ENCODE results near the gene HDAC3. TPM values are rescaled to one million over a fixed set of nuclear protein-coding genes. Genes with fewer than 3 reads are reported as not detected.
A peak's percentile ranks its signal among the peaks of the same experiment; 100 is the strongest.

The HDAC3 gene
- total and polyA plus RNA-seq, 9 donors: 39.8 to 62.2 (median 55.4) TPM

DNA sequence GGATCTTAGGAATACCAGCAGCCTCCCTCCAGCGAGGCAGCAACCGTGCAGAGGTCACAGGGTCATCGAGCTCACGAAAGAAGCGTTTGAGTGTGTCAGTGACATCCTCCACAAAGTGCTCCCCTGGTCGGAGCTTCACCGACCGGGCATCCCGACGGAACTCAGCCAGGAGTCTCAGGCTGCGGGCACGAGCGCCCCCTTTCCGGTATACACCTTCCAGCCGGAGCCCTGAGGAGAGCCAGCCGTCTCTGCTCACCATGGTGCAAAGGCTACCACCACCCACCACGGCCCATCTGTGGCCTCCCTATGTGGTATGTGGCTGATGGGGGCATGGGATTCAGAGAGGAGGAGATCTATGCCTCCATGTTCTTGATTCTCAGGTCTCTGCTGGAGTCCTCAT, 25.4 kb upstream of the HDAC3 start:
- DNase-seq: no peak
- Histone ChIP-seq H3K27me3 (ENCODE audit: control insufficient read depth, insufficient read depth, low read length) (no peaks in the 10 kb centered on the region), H3K4me3 (ENCODE audit: low read length) (no peak overlapping the region), H3K9me3 (replicated peaks; ENCODE audit: control insufficient read depth, low read depth, low read length) (no peaks in the 10 kb centered on the region), H3K27ac (ENCODE audit: low read length) (no peak overlapping the region), H3K36me3 (ENCODE audit: control insufficient read depth, insufficient read depth, low read length) (peaks cover 32% of the 10 kb centered on the region), H3K4me1 (ENCODE audit: control insufficient read depth, insufficient read depth, low read length) (no peaks in the 10 kb centered on the region)
- 84% methylated on average over 10 of the region's 17 CpGs for WGBS (ENCODE audit: insufficient coverage)

DNA sequence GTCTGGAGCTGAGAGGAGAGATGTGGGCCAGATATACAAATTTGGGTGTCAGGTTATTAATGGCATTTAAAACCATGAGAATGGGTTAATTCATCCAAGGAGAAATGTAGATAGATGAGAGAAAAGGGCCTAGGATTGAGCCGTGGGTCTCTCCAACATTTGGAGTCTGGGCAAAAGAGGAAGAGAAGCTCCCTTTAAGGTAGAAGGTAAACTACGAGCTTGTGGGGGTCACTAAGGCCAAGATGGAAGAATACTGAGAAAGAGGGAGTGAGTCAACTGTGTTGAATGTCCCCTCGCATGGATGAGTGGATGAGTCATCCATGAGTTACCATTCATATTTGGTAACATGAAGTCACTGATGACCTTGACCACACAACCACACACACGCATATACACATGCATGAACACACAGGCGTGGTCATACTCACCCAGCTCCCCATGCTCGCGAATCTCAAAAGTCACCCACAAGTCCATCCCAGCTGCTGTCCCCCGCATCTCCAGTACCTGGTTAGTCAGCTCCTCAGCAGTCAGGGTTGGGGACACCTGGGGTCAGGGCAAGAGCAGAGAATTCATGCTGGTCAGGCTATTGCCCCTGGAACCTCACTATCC, 21.4 kb upstream of the HDAC3 start:
- no peak overlapping the region for H3K27ac ChIP-seq (ENCODE audit: low read length)
- H3K4me1 ChIP-seq (ENCODE audit: control insufficient read depth, insufficient read depth, low read length): no peaks in the 10 kb centered on the region
- H3K36me3 ChIP-seq (ENCODE audit: control insufficient read depth, insufficient read depth, low read length): peaks cover 28% of the 10 kb centered on the region
- no peak for DNase-seq
- H3K9me3 ChIP-seq (replicated peaks; ENCODE audit: control insufficient read depth, low read depth, low read length): no peaks in the 10 kb centered on the region
- H3K4me3 ChIP-seq (ENCODE audit: low read length): no peak overlapping the region
- WGBS (ENCODE audit: insufficient coverage): 78% methylated on average over 6 of the region's 8 CpGs
- H3K27me3 ChIP-seq (ENCODE audit: control insufficient read depth, insufficient read depth, low read length): no peaks in the 10 kb centered on the region

DNA sequence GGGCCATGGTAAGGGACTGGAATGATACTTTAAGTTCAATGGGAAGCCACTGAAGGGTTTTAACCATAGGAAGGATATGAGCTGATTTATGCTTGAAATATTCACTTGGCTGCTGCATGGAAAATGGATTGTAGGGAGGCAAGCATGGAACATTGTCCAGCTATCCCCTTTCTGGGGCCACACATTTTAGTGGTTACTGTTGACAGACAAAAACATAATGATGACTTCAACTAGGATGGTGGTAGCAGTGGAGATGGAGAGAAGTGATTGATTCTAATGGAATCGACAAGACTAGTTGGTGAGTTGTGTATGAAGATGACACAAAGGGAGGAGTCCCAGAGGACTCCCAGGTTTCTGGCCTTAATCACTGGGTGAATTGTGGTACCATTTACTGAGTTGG, 20.8 kb upstream of the HDAC3 start:
- Histone ChIP-seq H3K4me1 (ENCODE audit: control insufficient read depth, insufficient read depth, low read length) (no peaks in the 10 kb centered on the region), H3K9me3 (replicated peaks; ENCODE audit: control insufficient read depth, low read depth, low read length) (no peaks in the 10 kb centered on the region), H3K36me3 (ENCODE audit: control insufficient read depth, insufficient read depth, low read length) (peaks cover 27% of the 10 kb centered on the region), H3K27ac (ENCODE audit: low read length) (no peak overlapping the region), H3K27me3 (ENCODE audit: control insufficient read depth, insufficient read depth, low read length) (no peaks in the 10 kb centered on the region), H3K4me3 (ENCODE audit: low read length) (no peak overlapping the region)
- no peak for DNase-seq
- WGBS (ENCODE audit: insufficient coverage): 100% methylated on average over 1 of the region's 1 CpG

DNA sequence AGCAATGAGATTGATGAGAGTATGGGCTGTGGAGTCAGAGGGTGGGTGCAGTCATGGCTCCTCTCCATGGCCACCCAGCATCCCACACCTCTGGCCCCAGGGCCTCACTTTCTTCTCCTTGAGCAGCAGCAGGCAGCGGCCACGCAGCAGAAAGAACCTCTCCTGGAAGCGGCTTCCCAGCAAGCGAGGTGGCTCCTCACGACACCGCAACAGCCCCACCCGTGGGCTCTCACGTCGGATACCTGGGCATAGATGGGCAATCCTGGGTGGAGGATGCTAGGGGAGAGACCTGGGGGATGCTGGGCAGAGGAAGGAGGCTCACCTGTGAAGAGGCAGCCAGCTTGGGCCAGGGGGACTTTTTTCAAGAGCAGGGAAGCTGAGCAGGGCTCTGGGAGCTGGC, 19.7 kb upstream of the HDAC3 start:
- 89% methylated on average over 8 of the region's 9 CpGs for WGBS (ENCODE audit: insufficient coverage)
- no peaks in the 10 kb centered on the region for H3K9me3 ChIP-seq (replicated peaks; ENCODE audit: control insufficient read depth, low read depth, low read length)
- no peak for DNase-seq
- peaks cover 24% of the 10 kb centered on the region for H3K36me3 ChIP-seq (ENCODE audit: control insufficient read depth, insufficient read depth, low read length)
- no peak overlapping the region for H3K4me3 ChIP-seq (ENCODE audit: low read length)
- H3K27me3 ChIP-seq (ENCODE audit: control insufficient read depth, insufficient read depth, low read length): peaks cover 2% of the 10 kb centered on the region
- H3K4me1 ChIP-seq (ENCODE audit: control insufficient read depth, insufficient read depth, low read length): peaks cover 4% of the 10 kb centered on the region
- H3K27ac ChIP-seq (ENCODE audit: low read length): no peak overlapping the region

DNA sequence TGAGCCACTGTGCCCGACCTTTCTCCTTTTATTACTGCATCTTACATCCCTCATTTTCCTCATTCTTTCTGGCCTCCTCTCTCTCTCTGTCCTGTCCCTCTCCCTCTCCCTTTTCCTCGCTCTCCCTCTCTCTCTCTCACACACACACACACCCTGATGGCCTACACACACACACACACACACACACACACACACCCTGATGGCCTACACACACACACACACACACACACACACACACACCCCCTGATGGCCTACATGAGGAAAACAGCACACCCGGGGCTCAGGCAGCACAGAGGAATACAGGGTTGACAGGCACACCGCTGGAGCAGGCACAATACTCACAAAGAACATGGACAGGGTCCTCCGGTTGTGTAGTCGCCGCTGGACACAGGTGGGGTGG, 18.4 kb upstream of the HDAC3 start:
- Histone ChIP-seq H3K9me3 (replicated peaks; ENCODE audit: control insufficient read depth, low read depth, low read length) (no peaks in the 10 kb centered on the region), H3K4me3 (ENCODE audit: low read length) (no peak overlapping the region), H3K4me1 (ENCODE audit: control insufficient read depth, insufficient read depth, low read length) (peaks cover 10% of the 10 kb centered on the region), H3K27ac (ENCODE audit: low read length) (no peak overlapping the region), H3K27me3 (ENCODE audit: control insufficient read depth, insufficient read depth, low read length) (peaks cover 4% of the 10 kb centered on the region), H3K36me3 (ENCODE audit: control insufficient read depth, insufficient read depth, low read length) (peaks cover 20% of the 10 kb centered on the region)
- whole genome bisulfite sequencing (ENCODE audit: insufficient coverage): 91% methylated on average over 6 of the region's 7 CpGs
- no peak for DNase-seq

DNA sequence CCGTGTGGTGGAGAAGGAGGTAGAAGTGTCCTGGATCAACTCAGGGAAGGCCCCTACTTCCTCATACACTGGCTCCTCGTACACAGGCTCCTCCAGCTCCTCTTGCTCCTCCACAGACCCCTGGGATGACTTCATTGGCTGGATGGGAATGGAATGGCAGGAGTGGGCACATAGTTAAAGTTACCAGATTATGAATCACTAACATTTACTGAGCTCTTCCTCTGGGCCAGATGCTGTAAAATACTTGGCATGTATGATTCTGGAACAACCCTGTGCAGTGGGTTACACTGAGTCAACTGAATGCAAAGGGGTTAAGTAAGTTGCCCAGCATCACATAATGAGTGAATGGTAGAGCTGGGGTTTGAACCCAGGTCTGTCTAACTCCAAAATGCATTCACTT, 17.6 kb upstream of the HDAC3 start:
- no peak overlapping the region for H3K4me3 ChIP-seq (ENCODE audit: low read length)
- peaks cover 18% of the 10 kb centered on the region for H3K36me3 ChIP-seq (ENCODE audit: control insufficient read depth, insufficient read depth, low read length)
- no peak overlapping the region for H3K27ac ChIP-seq (ENCODE audit: low read length)
- no peaks in the 10 kb centered on the region for H3K9me3 ChIP-seq (replicated peaks; ENCODE audit: control insufficient read depth, low read depth, low read length)
- WGBS (ENCODE audit: insufficient coverage): no CpG with 5 or more reads among the region's 2 CpGs
- no peak for DNase-seq
- H3K27me3 ChIP-seq (ENCODE audit: control insufficient read depth, insufficient read depth, low read length): peaks cover 4% of the 10 kb centered on the region
- peaks cover 10% of the 10 kb centered on the region for H3K4me1 ChIP-seq (ENCODE audit: control insufficient read depth, insufficient read depth, low read length)

DNA sequence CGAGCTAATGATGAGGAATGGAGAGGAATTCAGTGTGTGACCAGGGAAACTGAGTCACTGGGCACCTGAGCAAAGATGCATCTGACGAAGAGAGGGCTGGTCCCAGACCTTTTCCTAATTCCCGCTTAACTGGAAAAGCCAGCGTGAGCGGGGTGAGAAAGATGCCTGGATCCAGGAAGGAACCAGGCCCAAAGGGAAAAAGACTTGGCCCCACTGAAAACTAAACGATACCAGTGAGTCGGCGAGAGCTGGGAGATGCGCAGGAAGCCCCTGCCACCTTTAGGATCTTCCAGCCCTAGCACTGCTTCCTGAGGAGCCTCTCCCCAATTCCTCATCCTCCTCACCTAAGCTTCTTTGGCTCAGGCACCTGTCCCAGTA, 15.1 kb upstream of the HDAC3 start:
- DNase-seq: no peak
- H3K36me3 ChIP-seq (ENCODE audit: control insufficient read depth, insufficient read depth, low read length): peaks cover 20% of the 10 kb centered on the region
- H3K4me1 ChIP-seq (ENCODE audit: control insufficient read depth, insufficient read depth, low read length): peaks cover 10% of the 10 kb centered on the region
- H3K9me3 ChIP-seq (replicated peaks; ENCODE audit: control insufficient read depth, low read depth, low read length): no peaks in the 10 kb centered on the region
- peaks cover 4% of the 10 kb centered on the region for H3K27me3 ChIP-seq (ENCODE audit: control insufficient read depth, insufficient read depth, low read length)
- no peak overlapping the region for H3K27ac ChIP-seq (ENCODE audit: low read length)
- peak overlapping the region; percentile 64 for H3K4me3 ChIP-seq (ENCODE audit: low read length)
- WGBS (ENCODE audit: insufficient coverage): 50% methylated on average over 4 of the region's 9 CpGs

DNA sequence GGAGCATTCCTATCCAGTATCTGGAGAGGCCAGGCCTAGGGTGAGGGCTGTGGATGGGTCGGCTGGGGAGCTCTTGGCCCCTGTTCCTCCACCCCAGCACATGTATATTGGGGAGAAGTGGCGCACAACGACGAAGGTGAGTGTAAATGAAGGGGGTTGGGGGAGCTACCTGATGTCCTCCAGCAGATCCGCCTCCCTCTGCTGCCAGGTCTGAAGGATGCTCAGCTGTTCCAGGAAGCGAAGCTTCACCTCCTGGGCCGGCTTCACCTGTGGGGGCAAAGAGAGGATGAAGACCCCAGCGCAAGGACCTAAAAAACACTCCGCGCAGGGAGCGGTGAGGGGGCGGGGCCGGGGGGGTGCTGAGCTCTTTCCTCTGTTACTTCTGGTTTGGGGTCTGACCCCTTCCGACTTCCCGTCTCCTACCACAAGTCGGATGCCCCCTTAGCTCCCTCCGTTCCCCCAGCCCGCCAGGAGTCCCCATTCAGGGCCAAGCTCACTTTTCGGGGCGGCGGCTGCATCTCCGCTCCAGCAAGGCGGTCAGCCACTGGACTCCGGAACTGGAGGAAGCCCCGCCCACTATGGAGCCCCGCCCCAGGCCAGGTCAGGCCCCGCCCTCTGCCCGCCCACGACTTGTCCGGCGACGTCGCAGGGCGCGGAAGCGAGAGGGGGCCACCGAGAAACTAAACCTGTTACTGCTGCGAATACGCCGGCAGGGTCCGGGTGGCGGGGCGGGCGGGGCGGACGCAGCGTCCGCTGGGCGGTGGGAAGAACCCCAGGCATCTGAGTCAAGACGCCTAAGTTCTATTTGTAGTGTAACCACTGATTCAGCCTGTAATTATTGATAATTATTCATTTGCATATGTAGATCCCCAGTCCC, 14.4 kb upstream of the HDAC3 start, which contains the start of gene FCHSD1:
Gene FCHSD1 (minus strand): TSS at position 568 of the 877 bp plus-strand sequence. CDS start 50 bp downstream, at position 518.
- peak; percentile 85 for DNase-seq
- H3K27me3 ChIP-seq (ENCODE audit: control insufficient read depth, insufficient read depth, low read length): peaks cover 4% of the 10 kb centered on the region
- H3K9me3 ChIP-seq (replicated peaks; ENCODE audit: control insufficient read depth, low read depth, low read length): no peaks in the 10 kb centered on the region
- H3K4me1 ChIP-seq (ENCODE audit: control insufficient read depth, insufficient read depth, low read length): peaks cover 10% of the 10 kb centered on the region
- H3K4me3 ChIP-seq (ENCODE audit: low read length): peak within 1 kb of the TSS; percentile 64
- peaks cover 22% of the 10 kb centered on the region for H3K36me3 ChIP-seq (ENCODE audit: control insufficient read depth, insufficient read depth, low read length)
- H3K27ac ChIP-seq (ENCODE audit: low read length): no peak within 1 kb of the TSS
- under 1% methylated on average over 35 of the region's 50 CpGs for WGBS (ENCODE audit: insufficient coverage)

DNA sequence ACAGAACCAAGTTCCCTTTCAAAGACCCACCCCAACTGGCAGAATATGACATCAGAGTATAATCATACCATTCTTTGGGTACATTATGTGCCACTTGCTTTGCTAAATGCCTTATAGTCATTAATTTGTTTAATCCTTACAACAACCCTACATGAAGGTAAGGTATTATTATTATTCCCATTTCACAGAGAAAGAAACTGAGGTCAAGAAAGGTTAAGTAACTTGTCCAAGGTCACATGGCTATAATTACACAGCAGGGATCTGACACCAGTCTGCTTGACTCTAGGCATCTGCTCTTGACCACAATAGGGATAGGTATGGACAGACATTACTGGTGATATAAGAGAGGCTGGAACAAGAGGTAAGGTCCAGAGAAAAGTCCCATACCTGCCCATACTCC, 13.3 kb upstream of the HDAC3 start:
- DNase-seq: no peak
- Histone ChIP-seq H3K4me1 (ENCODE audit: control insufficient read depth, insufficient read depth, low read length) (peaks cover 10% of the 10 kb centered on the region), H3K27ac (ENCODE audit: low read length) (no peak overlapping the region), H3K9me3 (replicated peaks; ENCODE audit: control insufficient read depth, low read depth, low read length) (no peaks in the 10 kb centered on the region), H3K36me3 (ENCODE audit: control insufficient read depth, insufficient read depth, low read length) (peaks cover 15% of the 10 kb centered on the region), H3K4me3 (ENCODE audit: low read length) (no peak overlapping the region), H3K27me3 (ENCODE audit: control insufficient read depth, insufficient read depth, low read length) (peaks cover 4% of the 10 kb centered on the region)

DNA sequence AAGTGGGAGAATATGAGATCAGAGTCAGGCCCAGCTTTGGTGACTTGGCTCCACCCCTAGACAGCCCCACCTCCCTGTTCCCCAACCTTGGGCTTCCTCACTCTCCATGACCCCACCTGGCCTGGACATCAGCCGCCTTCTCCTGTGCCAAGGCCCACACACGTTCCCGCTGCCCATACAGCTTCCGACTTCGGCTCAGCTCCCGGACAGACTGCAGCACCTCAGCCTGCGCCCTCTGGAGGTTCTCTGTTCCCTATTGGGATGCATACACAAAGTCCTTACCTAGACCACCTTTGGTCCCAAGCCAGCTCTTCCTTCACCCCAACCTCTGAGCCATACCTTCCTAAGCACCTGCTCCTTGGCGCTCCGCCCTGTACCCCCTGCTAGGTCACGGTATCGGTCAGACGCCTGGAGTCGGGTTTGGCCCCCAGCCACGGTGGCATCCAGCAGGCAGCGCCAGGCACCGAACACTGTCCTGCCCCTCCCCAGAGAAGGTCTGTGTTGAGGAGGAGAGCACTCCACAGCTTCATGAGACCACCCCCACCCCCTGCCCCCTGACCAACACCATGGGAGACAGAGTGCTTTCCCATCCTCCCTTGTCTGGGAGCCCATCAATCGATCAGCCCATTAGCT, 12.5 kb upstream of the HDAC3 start:
- Histone ChIP-seq H3K9me3 (replicated peaks; ENCODE audit: control insufficient read depth, low read depth, low read length) (no peaks in the 10 kb centered on the region), H3K27me3 (ENCODE audit: control insufficient read depth, insufficient read depth, low read length) (peaks cover 4% of the 10 kb centered on the region), H3K4me3 (ENCODE audit: low read length) (no peak overlapping the region), H3K36me3 (ENCODE audit: control insufficient read depth, insufficient read depth, low read length) (peaks cover 20% of the 10 kb centered on the region), H3K27ac (ENCODE audit: low read length) (no peak overlapping the region), H3K4me1 (ENCODE audit: control insufficient read depth, insufficient read depth, low read length) (peaks cover 10% of the 10 kb centered on the region)
- whole genome bisulfite sequencing (ENCODE audit: insufficient coverage): 79% methylated on average over 8 of the region's 17 CpGs
- DNase-seq: no peak

All from muscle of leg (tissue), 11 donors.